Stomach (tissue), 4 donors: ENCODE results near the gene SRPK3.

Experiments used
- POLR2A ChIP-seq, 4 donors: fragments of 450-650 bp; IDR thresholded peaks; one replicate each; pipeline ENCODE4 v1.6.1; 2016; ENCODE audit warnings: antibody characterized with exemption in 4 of 4, control low read depth in 2 of 4, mild to moderate bottlenecking in 1 of 4, moderate library complexity in 1 of 4
- TF ChIP-seq, protein P1 (sequence below), 7 experiments: fragments of 450-650 bp in 4 of 7; fragments of 200-600 bp in 3 of 7; sonication (generic) in 3 of 7; IDR thresholded peaks; one replicate each; pipeline ENCODE4 v1.5.1; 2016 to 2019; ENCODE audit warnings: antibody characterized with exemption in 7 of 7, control low read depth in 2 of 7, mild to moderate bottlenecking in 1 of 7

DNA sequence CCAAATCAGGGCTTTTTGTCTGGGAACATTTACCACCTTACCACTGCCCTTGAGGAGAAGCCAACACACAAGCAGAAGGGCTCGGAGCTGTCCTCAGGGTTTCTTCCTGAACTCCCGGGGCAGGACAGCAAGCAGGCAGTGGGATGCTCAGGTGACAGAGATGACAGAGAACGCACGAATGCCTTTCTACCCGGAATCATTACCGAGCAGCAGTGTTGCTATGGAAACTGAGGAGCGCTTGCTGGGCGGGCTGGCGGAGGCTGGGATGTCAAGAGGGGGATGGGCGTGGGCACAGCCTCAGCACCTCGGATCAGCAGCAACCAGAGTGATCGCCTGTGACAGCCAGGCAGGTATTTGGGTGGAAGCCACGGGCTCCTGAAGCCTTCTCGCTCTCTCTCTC is 31.4 kb downstream of the SRPK3 start:
- TF ChIP-seq POLR2A (IDR thresholded peaks at IDR 0.05) = no peak
- TF ChIP-seq, protein P1, sequence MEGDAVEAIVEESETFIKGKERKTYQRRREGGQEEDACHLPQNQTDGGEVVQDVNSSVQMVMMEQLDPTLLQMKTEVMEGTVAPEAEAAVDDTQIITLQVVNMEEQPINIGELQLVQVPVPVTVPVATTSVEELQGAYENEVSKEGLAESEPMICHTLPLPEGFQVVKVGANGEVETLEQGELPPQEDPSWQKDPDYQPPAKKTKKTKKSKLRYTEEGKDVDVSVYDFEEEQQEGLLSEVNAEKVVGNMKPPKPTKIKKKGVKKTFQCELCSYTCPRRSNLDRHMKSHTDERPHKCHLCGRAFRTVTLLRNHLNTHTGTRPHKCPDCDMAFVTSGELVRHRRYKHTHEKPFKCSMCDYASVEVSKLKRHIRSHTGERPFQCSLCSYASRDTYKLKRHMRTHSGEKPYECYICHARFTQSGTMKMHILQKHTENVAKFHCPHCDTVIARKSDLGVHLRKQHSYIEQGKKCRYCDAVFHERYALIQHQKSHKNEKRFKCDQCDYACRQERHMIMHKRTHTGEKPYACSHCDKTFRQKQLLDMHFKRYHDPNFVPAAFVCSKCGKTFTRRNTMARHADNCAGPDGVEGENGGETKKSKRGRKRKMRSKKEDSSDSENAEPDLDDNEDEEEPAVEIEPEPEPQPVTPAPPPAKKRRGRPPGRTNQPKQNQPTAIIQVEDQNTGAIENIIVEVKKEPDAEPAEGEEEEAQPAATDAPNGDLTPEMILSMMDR (IDR thresholded peaks at IDR 0.05) = no peak
